ENCODE data around the gene PHACTR3. TPM values are rescaled to one million over a fixed set of nuclear protein-coding genes. Genes with fewer than 3 reads are reported as not detected.

The PHACTR3 gene
- total RNA-seq, 1 experiment from 2014 or later, result 10.0 TPM

DNA sequence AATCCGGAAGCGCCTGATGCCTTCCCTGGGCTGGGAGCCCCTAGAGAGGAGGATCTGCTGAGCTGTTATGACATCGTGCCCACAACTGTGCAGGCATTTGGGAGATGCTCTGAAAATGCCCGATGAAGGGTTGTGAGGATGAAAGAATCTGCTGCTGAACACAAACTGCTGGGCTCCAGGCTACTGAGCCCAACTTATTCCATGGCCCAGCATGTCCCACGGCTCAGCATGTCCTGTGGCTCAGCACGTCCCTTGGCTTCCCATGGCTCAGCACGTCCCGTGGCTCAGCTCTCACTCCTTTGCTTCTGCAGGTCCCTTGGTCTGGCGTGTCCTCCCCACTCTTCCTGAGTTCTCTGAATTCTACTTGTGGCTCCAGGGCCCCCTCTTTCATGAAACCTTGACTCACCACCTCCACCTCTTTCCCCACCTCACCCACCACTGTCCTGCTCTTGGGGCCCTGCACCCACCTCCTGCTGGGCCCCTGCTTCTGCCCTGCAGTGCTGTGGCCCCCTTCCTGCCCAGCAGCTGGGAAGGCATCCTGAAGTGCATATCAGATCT is 80.4 kb downstream of the PHACTR3 start:
- no peaks in the 10 kb centered on the region for H3K9me3 Mint-ChIP-seq (ENCODE audit: low read depth, unreplicated experiment)
- H3K27ac Mint-ChIP-seq (ENCODE audit: unreplicated experiment), result no peak overlapping the region
- peaks cover 46% of the 10 kb centered on the region for H3K27me3 Mint-ChIP-seq (ENCODE audit: unreplicated experiment)
- TF ChIP-seq, protein P1, sequence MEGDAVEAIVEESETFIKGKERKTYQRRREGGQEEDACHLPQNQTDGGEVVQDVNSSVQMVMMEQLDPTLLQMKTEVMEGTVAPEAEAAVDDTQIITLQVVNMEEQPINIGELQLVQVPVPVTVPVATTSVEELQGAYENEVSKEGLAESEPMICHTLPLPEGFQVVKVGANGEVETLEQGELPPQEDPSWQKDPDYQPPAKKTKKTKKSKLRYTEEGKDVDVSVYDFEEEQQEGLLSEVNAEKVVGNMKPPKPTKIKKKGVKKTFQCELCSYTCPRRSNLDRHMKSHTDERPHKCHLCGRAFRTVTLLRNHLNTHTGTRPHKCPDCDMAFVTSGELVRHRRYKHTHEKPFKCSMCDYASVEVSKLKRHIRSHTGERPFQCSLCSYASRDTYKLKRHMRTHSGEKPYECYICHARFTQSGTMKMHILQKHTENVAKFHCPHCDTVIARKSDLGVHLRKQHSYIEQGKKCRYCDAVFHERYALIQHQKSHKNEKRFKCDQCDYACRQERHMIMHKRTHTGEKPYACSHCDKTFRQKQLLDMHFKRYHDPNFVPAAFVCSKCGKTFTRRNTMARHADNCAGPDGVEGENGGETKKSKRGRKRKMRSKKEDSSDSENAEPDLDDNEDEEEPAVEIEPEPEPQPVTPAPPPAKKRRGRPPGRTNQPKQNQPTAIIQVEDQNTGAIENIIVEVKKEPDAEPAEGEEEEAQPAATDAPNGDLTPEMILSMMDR (IDR thresholded peaks at IDR 0.05; ENCODE audit: unreplicated experiment), result no peak
- H3K4me3 Mint-ChIP-seq (ENCODE audit: low read depth, unreplicated experiment), result no peak overlapping the region
- H3K4me1 Mint-ChIP-seq (ENCODE audit: low read depth, unreplicated experiment), result no peaks in the 10 kb centered on the region
- no TSS peak for BruUV-seq (replicated peaks)
- DNase-seq, result no peak
- intact Hi-C loops (cut with micrococcal nuclease; ENCODE audit: unreplicated experiment), result no loop called here
- CTCF ChIA-PET, result no interaction called here
- H3K36me3 Mint-ChIP-seq (ENCODE audit: insufficient read depth, unreplicated experiment), result no peaks in the 10 kb centered on the region

DNA sequence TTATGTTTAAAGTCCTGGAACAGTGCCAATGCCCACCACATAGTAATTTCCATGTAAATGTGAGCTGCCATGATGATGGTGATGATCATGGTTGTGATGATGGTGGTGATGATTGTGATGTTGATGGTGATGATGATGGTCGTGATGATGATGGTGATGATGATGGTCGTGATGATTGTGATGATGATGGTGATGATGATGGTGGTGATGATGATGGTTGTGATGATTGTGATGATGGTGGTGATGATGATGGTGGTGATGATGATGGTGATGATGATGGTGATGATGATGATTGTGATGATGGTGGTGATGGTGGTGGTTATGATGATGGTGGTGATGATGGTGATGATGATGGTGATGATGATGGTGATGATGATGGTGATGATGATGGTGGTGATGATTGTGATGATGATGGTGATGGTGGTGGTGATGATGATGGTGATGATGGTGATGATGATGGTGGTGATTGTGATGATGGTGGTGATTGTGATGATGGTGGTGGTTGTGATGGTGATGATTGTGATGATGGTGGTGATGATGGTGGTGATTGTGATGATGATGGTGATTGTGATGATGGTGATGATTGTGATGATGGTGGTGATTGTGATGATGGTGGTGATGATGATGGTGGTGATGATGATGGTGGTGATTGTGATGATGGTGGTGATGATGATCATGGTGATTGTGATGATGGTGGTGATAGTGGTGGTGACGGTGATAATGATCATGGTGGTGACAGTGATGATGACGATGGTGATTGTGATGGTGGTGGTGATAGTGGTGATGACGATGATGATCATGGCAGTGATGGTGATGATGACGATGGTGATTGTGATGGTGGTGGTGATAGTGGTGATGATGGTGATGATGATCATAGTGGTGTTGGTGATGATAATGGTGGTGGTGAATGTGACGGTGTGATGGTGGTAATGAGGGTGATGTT is 82.3 kb downstream of the PHACTR3 start:
- no peaks in the 10 kb centered on the region for H3K9me3 Mint-ChIP-seq (ENCODE audit: low read depth, unreplicated experiment)
- BruUV-seq (replicated peaks), result no TSS peak
- no peak overlapping the region for H3K27ac Mint-ChIP-seq (ENCODE audit: unreplicated experiment)
- H3K36me3 Mint-ChIP-seq (ENCODE audit: insufficient read depth, unreplicated experiment), result no peaks in the 10 kb centered on the region
- H3K4me3 Mint-ChIP-seq (ENCODE audit: low read depth, unreplicated experiment), result no peak overlapping the region
- H3K27me3 Mint-ChIP-seq (ENCODE audit: unreplicated experiment), result peaks cover 27% of the 10 kb centered on the region
- H3K4me1 Mint-ChIP-seq (ENCODE audit: low read depth, unreplicated experiment), result no peaks in the 10 kb centered on the region
- intact Hi-C loops (cut with micrococcal nuclease; ENCODE audit: unreplicated experiment), result no loop called here
- no peak for DNase-seq
- TF ChIP-seq, protein P1 (IDR thresholded peaks at IDR 0.05; ENCODE audit: unreplicated experiment), result no peak
- CTCF ChIA-PET, result interaction anchor here (0.6 kb wide), 1 partner anchor 17 kb away, joined by 6 read pairs; no protein-coding TSS in a partner anchor

DNA sequence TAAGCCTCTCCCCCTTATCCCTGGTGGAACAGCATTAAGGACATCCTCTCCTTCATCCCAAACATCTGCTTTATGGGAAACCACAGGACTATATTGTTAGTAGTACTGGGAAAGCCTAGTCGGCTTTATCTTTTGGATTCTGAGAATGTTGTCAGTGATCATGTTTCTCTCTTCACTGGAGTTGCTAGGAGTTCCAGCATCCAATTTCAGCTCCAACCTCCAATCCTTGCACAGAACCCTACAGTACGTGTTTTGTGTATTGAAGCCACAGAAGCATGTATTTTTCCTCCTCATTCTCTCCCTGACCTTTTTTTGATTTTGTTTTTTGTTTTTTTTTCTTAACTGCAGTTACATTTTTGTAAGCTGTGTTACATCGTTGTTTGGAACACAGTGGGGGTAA is 84.0 kb downstream of the PHACTR3 start:
- H3K4me3 Mint-ChIP-seq (ENCODE audit: low read depth, unreplicated experiment), result no peak overlapping the region
- intact Hi-C loops (cut with micrococcal nuclease; ENCODE audit: unreplicated experiment), result no loop called here

DNA sequence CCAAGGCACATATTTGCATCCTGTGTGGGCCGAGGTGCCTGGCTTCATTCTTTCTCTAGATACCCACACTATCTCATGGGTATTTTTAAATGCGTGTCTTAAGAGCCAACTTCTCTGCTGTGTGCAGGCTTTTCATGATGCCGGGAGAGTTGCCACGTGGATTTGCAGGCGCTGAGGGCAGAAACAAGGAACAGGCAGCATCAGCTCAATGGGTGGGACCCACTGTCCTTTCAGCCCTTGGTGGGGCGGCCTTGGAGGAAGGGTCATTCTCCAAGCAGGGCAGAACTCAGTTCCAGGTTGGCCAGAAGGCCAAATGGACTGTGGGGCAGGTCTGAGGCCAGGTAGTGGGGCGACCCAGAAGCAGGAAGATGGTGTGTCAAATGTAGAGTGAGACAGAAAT is 84.7 kb downstream of the PHACTR3 start:
- CTCF ChIA-PET, result no interaction called here
- intact Hi-C loops (cut with micrococcal nuclease; ENCODE audit: unreplicated experiment), result no loop called here
- no peaks in the 10 kb centered on the region for H3K9me3 Mint-ChIP-seq (ENCODE audit: low read depth, unreplicated experiment)
- no peaks in the 10 kb centered on the region for H3K4me1 Mint-ChIP-seq (ENCODE audit: low read depth, unreplicated experiment)
- no peaks in the 10 kb centered on the region for H3K36me3 Mint-ChIP-seq (ENCODE audit: insufficient read depth, unreplicated experiment)
- H3K27me3 Mint-ChIP-seq (ENCODE audit: unreplicated experiment), result peaks cover 27% of the 10 kb centered on the region
- TF ChIP-seq, protein P1 (IDR thresholded peaks at IDR 0.05; ENCODE audit: unreplicated experiment), result no peak
- no TSS peak for BruUV-seq (replicated peaks)
- H3K4me3 Mint-ChIP-seq (ENCODE audit: low read depth, unreplicated experiment), result no peak overlapping the region
- no peak for DNase-seq
- H3K27ac Mint-ChIP-seq (ENCODE audit: unreplicated experiment), result no peak overlapping the region

More for the DNA sequence above, 84.0 kb downstream of the PHACTR3 start:
- Mint-ChIP-seq H3K27ac (ENCODE audit: unreplicated experiment) (no peak overlapping the region), H3K4me1 (ENCODE audit: low read depth, unreplicated experiment) (no peaks in the 10 kb centered on the region), H3K9me3 (ENCODE audit: low read depth, unreplicated experiment) (no peaks in the 10 kb centered on the region), H3K27me3 (ENCODE audit: unreplicated experiment) (peaks cover 27% of the 10 kb centered on the region), H3K36me3 (ENCODE audit: insufficient read depth, unreplicated experiment) (no peaks in the 10 kb centered on the region)
- TF ChIP-seq, protein P1 (IDR thresholded peaks at IDR 0.05; ENCODE audit: unreplicated experiment), result no peak
- CTCF ChIA-PET, result no interaction called here
- no TSS peak for BruUV-seq (replicated peaks)
- no peak for DNase-seq
